Measurements from ENCODE around the gene SSC5D. TPM values are rescaled to one million over a fixed set of nuclear protein-coding genes. Genes with fewer than 3 reads are reported as not detected.
"Not testable (repeated sequence)": the region's sequence is repeated elsewhere in the genome, so short reads cannot be mapped to it uniquely, and the experiment has no call there.

The SSC5D gene
- 67.9 TPM for total RNA-seq (ENCODE audit: insufficient read depth, low replicate concordance)

- DNase-seq (ENCODE audit: low spot score), result peak; percentile 87
Observed at GRCh38 chr19:55487924-55488687, at the start of gene SSC5D. Gene SSC5D (plus strand): TSS chr19:55488436. CDS start chr19:55488590, 154 bp downstream.

DNA sequence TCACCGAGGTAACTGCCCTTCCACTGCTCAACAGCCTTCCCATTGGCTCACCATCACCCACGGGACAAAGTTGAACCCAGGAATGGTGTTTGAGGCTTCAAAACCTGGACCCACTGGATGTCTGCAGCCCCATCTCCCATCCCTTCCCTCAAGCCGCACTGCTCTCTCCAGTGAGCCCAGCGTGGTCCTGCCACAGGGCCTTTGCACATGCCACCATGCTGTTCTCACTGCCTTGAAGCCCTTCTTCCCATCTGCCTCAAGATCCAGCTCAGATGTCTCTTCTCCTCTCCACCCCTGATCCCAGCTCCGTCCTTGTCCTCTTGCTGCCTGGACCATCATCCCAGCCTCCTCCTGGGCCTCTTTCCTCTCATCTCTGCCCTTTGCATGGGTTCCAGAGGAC is 49.2 kb upstream of the SSC5D start:
- DNase-seq (ENCODE audit: low spot score), result no peak

DNA sequence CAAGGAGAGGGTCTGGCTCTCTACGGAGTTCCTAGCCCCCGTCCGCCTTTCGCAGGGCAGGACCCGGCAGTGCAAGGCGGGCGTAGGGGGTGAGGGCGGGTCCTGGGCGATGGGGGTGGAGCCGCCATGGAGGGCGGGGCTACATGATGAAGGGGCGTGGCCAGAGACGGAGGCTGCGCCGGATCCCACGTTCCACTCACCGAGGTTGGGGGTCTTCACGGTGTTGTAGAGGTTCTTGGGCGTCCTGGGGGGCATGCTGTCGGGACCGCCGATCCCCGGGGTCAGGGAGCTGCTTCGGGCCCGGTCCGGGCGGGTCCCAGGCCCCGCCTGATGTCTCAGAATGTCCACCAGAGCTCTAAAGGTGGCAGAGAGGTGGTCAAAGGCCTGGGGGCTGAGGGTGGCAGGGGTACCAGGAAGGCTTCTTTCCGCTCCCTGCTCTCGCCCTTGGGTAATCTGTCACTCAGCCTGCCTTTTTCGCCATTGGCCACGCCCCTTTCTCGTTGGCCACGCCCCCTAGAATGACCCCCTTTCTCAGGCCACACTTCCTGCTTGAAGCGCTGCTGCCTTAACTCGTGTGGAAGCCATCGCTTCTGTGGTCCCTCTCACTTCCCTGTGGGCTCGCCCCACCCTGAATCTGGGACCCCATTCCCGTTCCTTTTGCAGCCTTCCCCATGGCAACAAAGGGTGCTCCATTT is 47.7 kb upstream of the SSC5D start:
- no peak for DNase-seq (ENCODE audit: low spot score)

GRCh38 chr19:55441319-55441691 is 46.9 kb upstream of the SSC5D start:
- no peak for DNase-seq (ENCODE audit: low spot score)

- no peak for DNase-seq (ENCODE audit: low spot score)
Observed at GRCh38 chr19:55441692-55442321, 46.4 kb upstream of the SSC5D start.

DNA sequence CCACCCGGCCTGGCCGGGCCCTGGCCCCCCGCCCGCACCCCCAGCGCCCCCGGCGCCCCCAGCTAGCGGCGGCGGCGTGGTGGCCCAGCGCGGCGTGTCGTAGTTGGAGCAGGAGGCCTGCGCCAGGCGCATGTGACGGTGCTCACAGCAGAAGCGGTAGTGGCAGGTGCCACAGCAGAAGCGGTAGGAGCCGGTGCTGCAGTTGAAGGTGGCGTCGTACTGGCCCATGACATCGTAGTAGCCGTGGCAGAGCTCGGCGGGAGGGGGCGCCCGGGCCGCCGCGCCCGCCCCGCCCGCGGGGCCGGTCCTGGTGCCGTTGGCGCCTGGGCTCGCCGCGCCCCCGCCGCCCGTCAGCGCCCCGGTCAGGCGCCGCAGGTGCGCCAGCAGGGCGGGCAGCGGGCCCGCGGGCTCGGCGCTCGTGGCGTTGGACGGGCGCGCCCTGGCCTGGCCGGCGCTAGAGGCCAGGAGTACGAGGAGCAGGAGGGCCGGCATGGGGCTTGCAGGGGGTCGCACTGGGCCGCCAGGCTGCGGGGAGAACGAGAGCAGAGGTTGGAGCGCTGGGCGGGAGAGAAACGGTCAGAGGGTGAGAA is 45.8 kb upstream of the SSC5D start:
- DNase-seq (ENCODE audit: low spot score), result no peak

- DNase-seq (ENCODE audit: low spot score), result no peak
Observed at GRCh38 chr19:55443045-55443823, 45.0 kb upstream of the SSC5D start, which contains the start of gene SHISA7. Gene SHISA7 (minus strand): TSS chr19:55443300. CDS start chr19:55442863, 437 bp downstream.

DNA sequence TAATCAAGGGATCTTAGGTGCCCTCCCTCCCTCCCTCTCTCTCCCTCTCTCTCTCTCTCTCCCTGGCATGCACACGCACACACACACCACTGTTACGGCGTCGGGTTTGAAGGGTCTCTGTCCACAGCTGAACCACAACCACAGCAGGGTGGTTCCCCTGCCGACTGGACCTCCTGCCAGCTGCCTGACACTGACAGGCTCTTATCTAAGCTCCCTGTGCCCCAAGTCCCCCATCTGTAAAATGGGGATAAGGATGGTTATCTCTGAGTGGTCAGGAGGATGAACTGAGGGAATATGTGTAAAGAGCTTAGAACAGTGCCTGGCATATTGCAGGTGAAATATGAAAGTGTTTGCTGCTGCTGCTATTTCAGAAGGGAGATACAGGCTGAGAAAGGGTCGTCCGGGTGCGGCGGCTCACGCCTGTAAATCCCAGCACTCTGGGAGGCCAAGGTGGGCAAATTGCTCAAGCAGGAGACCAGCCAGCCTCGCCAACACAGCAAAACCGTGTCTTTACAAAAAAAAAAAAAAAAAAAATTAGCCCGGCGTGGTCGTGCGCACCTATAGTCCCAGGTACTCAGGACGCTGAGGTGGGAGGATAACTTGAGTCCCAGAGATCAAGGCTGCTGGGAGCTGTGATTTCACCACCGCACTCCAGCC is 44.3 kb upstream of the SSC5D start:
- no peak for DNase-seq (ENCODE audit: low spot score)

DNA sequence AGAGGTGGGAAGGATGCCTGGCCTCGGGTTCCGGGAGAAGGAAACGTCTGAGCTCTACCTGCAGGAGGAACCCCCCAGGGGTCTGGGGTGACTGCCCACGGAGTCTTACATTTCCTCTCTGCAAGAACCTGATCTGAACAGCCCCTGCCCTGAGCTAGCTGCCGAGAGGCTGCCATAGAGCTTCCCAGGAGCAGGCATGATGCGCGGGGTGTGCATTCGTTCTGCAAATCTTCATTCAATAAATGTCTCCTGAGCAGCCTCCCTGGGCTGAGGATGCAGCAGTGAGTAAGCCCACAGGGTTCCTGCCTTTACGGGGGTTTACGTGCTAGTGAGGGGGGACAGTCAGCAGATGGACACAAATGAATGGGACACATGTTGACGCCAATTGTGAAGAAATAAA is 43.6 kb upstream of the SSC5D start:
- DNase-seq (ENCODE audit: low spot score), result no peak

- no peak for DNase-seq (ENCODE audit: low spot score)
Observed at GRCh38 chr19:55446060-55446459, 42.2 kb upstream of the SSC5D start.

GRCh38 chr19:55447421-55448174 is 40.6 kb upstream of the SSC5D start:
- DNase-seq (ENCODE audit: low spot score), result no peak

- not testable (repeated sequence) for DNase-seq (ENCODE audit: low spot score)
Observed at GRCh38 chr19:55448175-55448490, 40.1 kb upstream of the SSC5D start.

- no peak for DNase-seq (ENCODE audit: low spot score)
Observed at GRCh38 chr19:55449469-55449868, 38.8 kb upstream of the SSC5D start.

DNA sequence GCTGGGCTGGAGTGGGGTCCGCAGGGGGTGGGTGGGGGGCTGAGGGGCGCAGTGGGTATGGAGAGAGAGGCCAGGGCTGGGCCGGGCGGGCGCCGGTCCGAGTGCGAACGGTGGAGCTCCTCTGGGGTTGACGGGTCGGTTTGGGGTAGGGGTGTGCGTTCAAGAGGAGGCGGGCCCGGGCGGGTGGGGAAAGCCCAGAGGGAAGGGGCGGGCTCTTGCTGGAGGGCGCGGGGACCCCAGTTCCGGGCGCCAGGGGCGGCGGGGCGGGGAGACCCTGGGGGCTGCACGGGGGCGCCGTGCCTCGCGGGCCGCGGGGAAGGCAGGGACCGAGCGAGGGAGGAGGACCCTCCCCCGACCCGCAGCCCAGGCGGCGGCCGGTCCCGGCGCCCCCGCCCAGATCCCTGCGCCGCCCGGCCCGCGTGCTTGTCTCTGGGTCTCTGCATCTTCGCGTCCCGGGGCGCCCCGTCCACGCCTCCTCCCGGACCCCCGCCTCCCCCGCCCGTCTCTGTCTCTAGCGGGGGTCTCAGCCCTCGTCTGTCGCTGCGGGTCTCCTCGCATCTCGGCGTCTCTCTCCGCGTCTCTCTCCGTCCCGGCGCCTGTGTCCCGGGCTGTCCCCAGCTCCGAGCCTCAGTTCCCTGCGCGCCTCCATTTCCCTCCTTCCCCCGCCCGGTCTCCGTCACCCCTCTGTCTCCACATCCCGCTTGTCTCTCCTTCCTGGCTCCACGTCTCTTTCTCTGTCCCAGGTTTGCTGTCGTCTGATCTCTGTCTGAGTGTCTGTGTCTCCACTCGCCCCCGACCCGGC is 36.9 kb upstream of the SSC5D start:
- DNase-seq (ENCODE audit: low spot score), result no peak

DNA sequence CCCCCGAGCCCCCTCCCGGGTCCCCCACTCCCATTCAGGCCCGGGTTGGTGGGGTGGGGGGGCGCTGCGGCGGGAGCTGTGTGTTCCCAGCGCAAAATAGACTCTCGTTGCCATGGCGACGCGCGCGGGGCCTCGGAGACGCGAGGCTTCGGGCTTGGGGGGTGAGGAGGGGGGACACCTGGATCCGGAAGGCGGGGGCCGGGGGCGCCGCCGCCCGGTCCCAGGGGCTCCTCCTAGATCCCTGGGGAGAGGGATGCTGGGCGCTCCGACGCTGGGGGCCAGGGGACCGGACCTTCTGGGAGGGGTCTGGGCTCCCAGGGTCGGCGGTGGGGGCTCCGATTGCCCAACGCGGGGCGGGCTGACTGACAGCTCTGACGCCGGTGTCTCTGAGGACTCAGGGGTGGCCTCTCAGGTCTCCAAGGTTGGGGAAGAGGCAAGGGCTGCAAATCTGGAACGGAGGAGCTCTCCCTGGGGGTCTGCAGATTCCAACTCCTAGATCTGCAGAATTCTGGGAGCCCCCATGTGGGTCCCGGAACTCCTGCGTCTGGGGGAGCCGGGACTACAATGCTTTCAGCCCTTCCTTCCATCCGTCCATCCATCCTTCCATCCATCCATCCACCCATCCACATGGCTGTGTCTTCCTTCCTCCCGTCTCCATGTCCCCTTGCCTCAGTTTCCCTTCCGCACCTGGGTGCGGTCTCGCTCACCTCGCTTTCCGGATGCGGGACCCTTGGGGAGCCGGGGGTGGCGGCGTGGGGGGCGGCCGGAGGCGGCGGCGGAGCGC is 36.1 kb upstream of the SSC5D start:
- no peak for DNase-seq (ENCODE audit: low spot score)

- peak; percentile 84 for DNase-seq (ENCODE audit: low spot score)
Observed at GRCh38 chr19:55452749-55453346, 35.4 kb upstream of the SSC5D start.

GRCh38 chr19:55453511-55454260 is 34.5 kb upstream of the SSC5D start:
- no peak for DNase-seq (ENCODE audit: low spot score)

All from umbilical cord (tissue), 2 donors.